K562 (cell line): ENCODE measurements around the gene TRPC4. TPM values are rescaled to one million over a fixed set of nuclear protein-coding genes. Genes with fewer than 3 reads are reported as not detected.
"Not testable (repeated sequence)": the region's sequence is repeated elsewhere in the genome, so short reads cannot be mapped to it uniquely, and the experiment has no call there.

Experiments
- ATAC-seq: fragments of 200-7000 bp; cut with Tn5 transposase; 3 replicates; pipeline ENCODE4 v1.9.1; 2020; ENCODE audit warnings: moderate library complexity
- BruUV-seq: library from RNA; stranded (reverse); fragments of 400-500 nt; replicated peaks from 2 replicates; lab custom pipeline; 2021; lab: Mats Ljungman, UMichigan
- CTCF ChIA-PET: fragments of 300-600 bp; formaldehyde crosslinking; extraction: SDS; loops from one replicate; lab custom pipeline; 2021; ENCODE audit warnings: low intra/inter-chr PET ratio; lab: Yijun Ruan, JAX
- POLR2A ChIA-PET: fragments of 300-600, 350-650 bp; sonication (Branson Sonifier 250); formaldehyde crosslinking; extraction: SDS; loops from one replicate; lab custom pipeline; 2021; ENCODE audit warnings: antibody characterized with exemption, inconsistent platforms; lab: Yijun Ruan, JAX
- DNase-seq, 4 experiments: peaks; one replicate each; pipeline versions ENCODE4 v3.0.0 to v3.0.0-alpha.2; 2011 to 2018; ENCODE audit warnings: low spot score in 3 of 4, mixed read lengths in 3 of 4; ENCODE audit errors: extremely low read depth in 1 of 4
- FAIRE-seq: peaks from 2 replicates; lab custom pipeline; 2011; peaks lifted over from hg19 to GRCh38; lab: Jason Lieb, UNC
- H2AFZ ChIP-seq: 2 replicates; pipeline ENCODE4 v1.6.0; 2011; ENCODE audit warnings: low read depth, low read length, control low read depth, inconsistent platforms
- H3K27ac ChIP-seq: fragments of 200-600 bp; 3 replicates; pipeline ENCODE4 v1.8.0; 2011; ENCODE audit warnings: low read depth, mild to moderate bottlenecking, control low read depth, inconsistent platforms, low read length, moderate library complexity, mixed read lengths; ENCODE audit errors: extremely low read depth
- H3K27me3 ChIP-seq, 2 experiments: fragments of 300-600 bp in 1 of 2; 2 replicates in 1 of 2; 3 replicates in 1 of 2; pipeline versions ENCODE4 v1.6.0 to v1.8.0; 2011; ENCODE audit warnings: inconsistent platforms in 2 of 2, low read length in 2 of 2, mild to moderate bottlenecking in 1 of 2, mixed read lengths in 1 of 2, moderate library complexity in 1 of 2; ENCODE audit not compliant: control insufficient read depth in 2 of 2, insufficient read depth in 2 of 2
- H3K36me3 ChIP-seq: fragments of 300-600 bp; 3 replicates; pipeline ENCODE4 v1.8.0; 2011; ENCODE audit warnings: mild to moderate bottlenecking, low read length, inconsistent platforms; ENCODE audit not compliant: control insufficient read depth, insufficient read depth
- H3K4me1 ChIP-seq, 2 experiments: fragments of 200-600 bp in 1 of 2; replicated peaks in 1 of 2; 2 replicates in 1 of 2; 3 replicates in 1 of 2; pipeline versions ENCODE4 v1.5.1 to v1.8.0; 2011; ENCODE audit warnings: inconsistent platforms in 2 of 2, low read length in 2 of 2, mild to moderate bottlenecking in 1 of 2, mixed read lengths in 1 of 2, moderate library complexity in 1 of 2; ENCODE audit not compliant: control insufficient read depth in 2 of 2, insufficient read depth in 2 of 2
- H3K4me2 ChIP-seq: 2 replicates; pipeline ENCODE4 v1.6.1; 2011; ENCODE audit warnings: low read length, control low read depth, inconsistent platforms, mixed read lengths; ENCODE audit not compliant: insufficient read depth
- H3K4me3 ChIP-seq: fragments of 200-600 bp; sonication (generic), shearing (Covaris generic); 2 replicates; pipeline ENCODE4 v1.5.1; 2016; ENCODE audit warnings: control low read depth, inconsistent platforms
- H3K79me2 ChIP-seq: fragments of 200-600 bp; 3 replicates; pipeline ENCODE4 v1.8.0; 2011; ENCODE audit warnings: low read length, inconsistent platforms; ENCODE audit not compliant: control insufficient read depth, insufficient read depth
- H3K9ac ChIP-seq, 2 experiments: 2 replicates each; pipeline versions ENCODE4 v1.6.0 to v1.6.1; 2011; ENCODE audit warnings: low read depth in 2 of 2, low read length in 2 of 2, control low read depth in 1 of 2, inconsistent platforms in 1 of 2, mild to moderate bottlenecking in 1 of 2, mixed read lengths in 1 of 2; ENCODE audit not compliant: insufficient read depth in 1 of 2
- H3K9me1 ChIP-seq: one replicate; pipeline ENCODE4 v1.6.0; 2011; ENCODE audit warnings: inconsistent platforms, mild to moderate bottlenecking, low read length, moderate library complexity; ENCODE audit not compliant: control insufficient read depth, insufficient read depth
- H3K9me3 ChIP-seq: replicated peaks from 2 replicates; pipeline ENCODE4 v1.5.1; 2011; ENCODE audit warnings: low read depth, low read length, inconsistent platforms; ENCODE audit not compliant: control insufficient read depth, insufficient read depth
- H4K20me1 ChIP-seq: replicated peaks from 2 replicates; pipeline ENCODE4 v1.6.1; 2011; ENCODE audit warnings: low read length, inconsistent platforms, mixed read lengths; ENCODE audit not compliant: control insufficient read depth, insufficient read depth
- C11orf30 ChIP-seq: fragments of 450-650 bp; IDR thresholded peaks from 2 replicates; pipeline ENCODE4 v1.6.1; 2016; ENCODE audit warnings: low read depth, mild to moderate bottlenecking
- GTF2E2 ChIP-seq: fragments of 200-800 bp; sonication (Bioruptor generic); IDR thresholded peaks from 2 replicates; pipeline ENCODE4 v1.6.1; 2016; ENCODE audit warnings: missing genetic modification characterization, missing compliant biosample characterization
- HINFP ChIP-seq: fragments of 450-650 bp; conservative IDR thresholded peaks from 2 replicates; pipeline ENCODE4 v1.6.1; 2016; ENCODE audit warnings: missing genetic modification characterization, low read depth, mild to moderate bottlenecking, control low read depth, missing compliant biosample characterization
- MAFG ChIP-seq: fragments of 450-650 bp; conservative IDR thresholded peaks from 2 replicates; pipeline ENCODE4 v1.6.1; 2016; ENCODE audit warnings: missing genetic modification characterization, missing compliant biosample characterization
- NFE2 ChIP-seq: IDR thresholded peaks from 2 replicates; pipeline ENCODE4 v1.6.1; 2014; ENCODE audit warnings: antibody characterized with exemption, low read depth
- ZNF316 ChIP-seq: fragments of 450-650 bp; IDR thresholded peaks from 2 replicates; pipeline ENCODE4 v1.6.1; 2016
- ZNF592 ChIP-seq: fragments of 450-650 bp; IDR thresholded peaks from 2 replicates; pipeline ENCODE4 v1.6.1; 2017; ENCODE audit warnings: antibody characterized with exemption, mild to moderate bottlenecking
- ZNF830 ChIP-seq: fragments of 250-450 bp; sonication (Bioruptor Pico); IDR thresholded peaks from 2 replicates; pipeline ENCODE4 v1.5.0; 2021; ENCODE audit warnings: mild to moderate bottlenecking
- WGBS: fragments of 100-300 bp; shearing (Covaris generic); methylation state at CpG from one replicate; pipeline ENCODE4 v1.1.6; 2016; ENCODE audit warnings: low coverage, mixed read lengths; ENCODE audit not compliant: insufficient coverage; ENCODE audit errors: missing lambda C conversion rate; 5-methylcytosine and 5-hydroxymethylcytosine counted together
- in situ Hi-C: fragments of 300-500 bp; cut with MboI; formaldehyde crosslinking; loops from 4 replicates; pipeline ENCODE4 v1.15.0; 2018; ENCODE audit warnings: inconsistent platforms, mixed read lengths
- intact Hi-C: fragments of 100-400 bp; cut with micrococcal nuclease; formaldehyde crosslinking; loops from 2 replicates; pipeline ENCODE4 v1.14.2; 2022
- polyA plus RNA-seq, 8 experiments: library from polyadenylated mRNA; depleted of rRNA in 4 of 8; stranded (reverse) in 5 of 8; unstranded in 3 of 8; fragments of >200 nt; fragmentation: Nextera tagmentation in 2 of 8; fragmentation: Illumina TruSeq in 1 of 8; extraction: Ambion mirVana in 2 of 8; extraction: Trizol in 1 of 8; gene quantifications; 2 replicates each; pipeline versions ENCODE4 v1.2.1 to v1.2.3, GENCODE V29; 2011 to 2014; ENCODE audit warnings: inconsistent platforms in 1 of 8, missing spikeins in 1 of 8
- total RNA-seq, 7 experiments: library from RNA; depleted of rRNA in 6 of 7; stranded (reverse); fragments of >200 nt in 6 of 7; fragmentation: Illumina TruSeq in 2 of 7; extraction: Trizol in 2 of 7; gene quantifications; 2 replicates each; pipeline versions ENCODE4 v1.2.1 to v1.2.3, GENCODE V29; 2011 to 2021; ENCODE audit warnings: low replicate concordance in 1 of 7

TRPC4 gene
- total and polyA plus RNA-seq, 9 of the 15 experiments (the other 6 are each of a cell fraction or from before 2014, with no cell fraction given), result 0.03 to 0.04 TPM; not detected in 7

GRCh38 chr13:37589381-37589780, 280.2 kb downstream of the TRPC4 start:
- ATAC-seq, FAIRE-seq, H3K4me2 ChIP-seq, H3K4me1 ChIP-seq, CTCF ChIA-PET, H3K27me3 ChIP-seq, in situ Hi-C loops, H3K36me3 ChIP-seq, H3K79me2 ChIP-seq, H2AFZ ChIP-seq, intact Hi-C loops, H3K9me1 ChIP-seq, H4K20me1 ChIP-seq, H3K27ac ChIP-seq, H3K9ac ChIP-seq, BruUV-seq, H3K9me3 ChIP-seq, POLR2A ChIA-PET, H3K4me3 ChIP-seq: not testable (repeated sequence)
- 0% methylated on average over 3 of the region's 4 CpGs for WGBS
- peak in 1 of 4 experiments; percentile 1 for DNase-seq
- TF ChIP-seq C11orf30 (peak; percentile 38; the same call in 1 of the 2 replicates), NFE2 (0 out of 2 replicates have a peak, but pooled peaks have one; percentile 23), MAFG (tag) (0 out of 2 replicates have a peak, but pooled peaks have one; percentile 52), ZNF316 (peak; percentile 48; the same call in 1 of the 2 replicates)

- H3K4me3 ChIP-seq, result no peak overlapping the region
- DNase-seq (no peak), FAIRE-seq (no peak), ATAC-seq (no peak)
- no peak overlapping the region for H2AFZ ChIP-seq
- ChIA-PET CTCF (no interaction called here), POLR2A (no interaction called here)
- no TSS peak for BruUV-seq
- TF ChIP-seq GTF2E2 (tag), result no peak
- no peak for TF ChIP-seq HINFP
- TF ChIP-seq ZNF830 (CRISPR knock-in tag), result no peak
- TF ChIP-seq ZNF592, result no peak
- intact Hi-C loops (no loop called here), in situ Hi-C loops (no loop called here)
- H3K79me2 ChIP-seq, result no peaks in the 10 kb centered on the region
- no peaks in the 10 kb centered on the region for H3K27me3 ChIP-seq
- no peaks in the 10 kb centered on the region for H3K9me1 ChIP-seq
- no peaks in the 10 kb centered on the region for H4K20me1 ChIP-seq
- H3K4me2 ChIP-seq, result no peak overlapping the region
- no peaks in the 10 kb centered on the region for H3K36me3 ChIP-seq
- 0% methylated on average over 2 of the region's 2 CpGs for WGBS
- no peak overlapping the region for H3K9ac ChIP-seq
- H3K9me3 ChIP-seq, result no peaks in the 10 kb centered on the region
- no peaks in the 10 kb centered on the region for H3K4me1 ChIP-seq
- no peak overlapping the region for H3K27ac ChIP-seq
These were observed 282.3 kb downstream of the TRPC4 start for GRCh38 chr13:37587236-37587635.
